ENCODE measurements around the gene LRRC38. TPM values are rescaled to one million over a fixed set of nuclear protein-coding genes. Genes with fewer than 3 reads are reported as not detected.

LRRC38 gene
- total RNA-seq, 2 donors from 2014 or later = not detected

GRCh38 chr1:13478692-13479091, 35.1 kb downstream of the LRRC38 start:
- Histone ChIP-seq H3K4me3 (no peak overlapping the region), H3K27me3 (replicated peaks; ENCODE audit: insufficient read depth) (no peaks in the 10 kb centered on the region), H3K4me1 (ENCODE audit: control insufficient read depth in 1 of 2, low read depth in 2 of 2) (no peaks in the 10 kb centered on the region), H3K36me3 (no peaks in the 10 kb centered on the region), H3K27ac (no peak overlapping the region), H3K9me3 (no peaks in the 10 kb centered on the region)
- ATAC-seq (ENCODE audit: insufficient number of reproducible peaks, low FRiP score, low read depth) (no peak), DNase-seq (ENCODE audit: low spot score) (no peak)
- TF ChIP-seq, protein P1, sequence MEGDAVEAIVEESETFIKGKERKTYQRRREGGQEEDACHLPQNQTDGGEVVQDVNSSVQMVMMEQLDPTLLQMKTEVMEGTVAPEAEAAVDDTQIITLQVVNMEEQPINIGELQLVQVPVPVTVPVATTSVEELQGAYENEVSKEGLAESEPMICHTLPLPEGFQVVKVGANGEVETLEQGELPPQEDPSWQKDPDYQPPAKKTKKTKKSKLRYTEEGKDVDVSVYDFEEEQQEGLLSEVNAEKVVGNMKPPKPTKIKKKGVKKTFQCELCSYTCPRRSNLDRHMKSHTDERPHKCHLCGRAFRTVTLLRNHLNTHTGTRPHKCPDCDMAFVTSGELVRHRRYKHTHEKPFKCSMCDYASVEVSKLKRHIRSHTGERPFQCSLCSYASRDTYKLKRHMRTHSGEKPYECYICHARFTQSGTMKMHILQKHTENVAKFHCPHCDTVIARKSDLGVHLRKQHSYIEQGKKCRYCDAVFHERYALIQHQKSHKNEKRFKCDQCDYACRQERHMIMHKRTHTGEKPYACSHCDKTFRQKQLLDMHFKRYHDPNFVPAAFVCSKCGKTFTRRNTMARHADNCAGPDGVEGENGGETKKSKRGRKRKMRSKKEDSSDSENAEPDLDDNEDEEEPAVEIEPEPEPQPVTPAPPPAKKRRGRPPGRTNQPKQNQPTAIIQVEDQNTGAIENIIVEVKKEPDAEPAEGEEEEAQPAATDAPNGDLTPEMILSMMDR (IDR thresholded peaks at IDR 0.05) = no peak

DNA sequence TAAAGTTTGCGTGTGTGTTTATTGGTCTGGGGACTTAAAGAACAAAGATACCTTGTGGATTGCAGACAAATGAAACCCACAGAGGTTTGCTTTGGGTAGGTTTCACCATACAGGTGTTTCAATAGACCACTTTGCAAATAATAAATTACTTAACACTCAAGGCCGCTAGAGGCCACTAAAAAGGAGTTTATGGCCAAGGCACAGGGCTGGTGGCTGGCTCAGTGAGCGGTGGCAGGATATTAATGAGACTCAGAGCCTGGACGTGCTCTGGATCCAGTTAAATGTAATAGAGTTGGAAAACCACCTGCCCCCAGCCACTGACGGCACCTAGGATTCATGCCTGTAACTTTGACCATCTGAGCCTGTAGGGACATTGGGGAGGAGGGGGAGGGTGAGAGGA, 44.5 kb downstream of the LRRC38 start:
- Histone ChIP-seq H3K27me3 (replicated peaks; ENCODE audit: insufficient read depth) (no peaks in the 10 kb centered on the region), H3K36me3 (no peaks in the 10 kb centered on the region), H3K4me1 (ENCODE audit: control insufficient read depth in 1 of 2, low read depth in 2 of 2) (no peaks in the 10 kb centered on the region), H3K4me3 (no peak overlapping the region), H3K27ac (no peak overlapping the region), H3K9me3 (no peaks in the 10 kb centered on the region)
- no peak for ATAC-seq (ENCODE audit: insufficient number of reproducible peaks, low FRiP score, low read depth)
- DNase-seq (ENCODE audit: low spot score) = no peak
- TF ChIP-seq, protein P1 (IDR thresholded peaks at IDR 0.05) = no peak

DNA sequence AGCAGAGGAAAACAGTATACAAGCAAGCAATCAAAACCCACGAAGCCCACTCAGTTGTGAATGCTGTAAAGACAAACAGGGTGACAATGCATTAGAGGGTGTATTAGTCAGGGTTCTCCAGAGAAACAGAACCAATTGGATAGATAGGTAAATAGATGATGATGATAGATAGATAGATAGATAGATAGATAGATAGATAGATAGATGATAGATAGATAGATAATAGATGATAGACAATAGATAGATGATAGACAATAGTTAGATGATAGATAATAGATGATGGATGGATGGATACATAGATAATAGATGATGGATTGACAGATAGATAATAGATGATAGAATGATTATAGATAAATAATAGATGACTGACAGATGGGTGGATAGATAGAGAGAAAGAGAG, 48.3 kb downstream of the LRRC38 start:
- Histone ChIP-seq H3K4me1 (ENCODE audit: control insufficient read depth in 1 of 2, low read depth in 2 of 2) (no peaks in the 10 kb centered on the region), H3K27ac (no peak overlapping the region)

GRCh38 chr1:13462682-13463081, 51.1 kb downstream of the LRRC38 start:
- no peak for DNase-seq (ENCODE audit: low spot score)
- Histone ChIP-seq H3K27ac (no peak overlapping the region), H3K9me3 (no peaks in the 10 kb centered on the region), H3K36me3 (no peaks in the 10 kb centered on the region), H3K4me3 (no peak overlapping the region), H3K4me1 (ENCODE audit: control insufficient read depth in 1 of 2, low read depth in 2 of 2) (no peaks in the 10 kb centered on the region), H3K27me3 (replicated peaks; ENCODE audit: insufficient read depth) (no peaks in the 10 kb centered on the region)
- no peak for ATAC-seq (ENCODE audit: insufficient number of reproducible peaks, low FRiP score, low read depth)
- TF ChIP-seq, protein P1 (IDR thresholded peaks at IDR 0.05) = no peak

More for the DNA sequence above, 48.3 kb downstream of the LRRC38 start:
- Histone ChIP-seq H3K4me3 (no peak overlapping the region), H3K36me3 (no peaks in the 10 kb centered on the region), H3K27me3 (replicated peaks; ENCODE audit: insufficient read depth) (no peaks in the 10 kb centered on the region), H3K9me3 (no peaks in the 10 kb centered on the region)
- TF ChIP-seq, protein P1 (IDR thresholded peaks at IDR 0.05) = no peak
- ATAC-seq (ENCODE audit: insufficient number of reproducible peaks, low FRiP score, low read depth) (no peak), DNase-seq (ENCODE audit: low spot score) (no peak)

DNA sequence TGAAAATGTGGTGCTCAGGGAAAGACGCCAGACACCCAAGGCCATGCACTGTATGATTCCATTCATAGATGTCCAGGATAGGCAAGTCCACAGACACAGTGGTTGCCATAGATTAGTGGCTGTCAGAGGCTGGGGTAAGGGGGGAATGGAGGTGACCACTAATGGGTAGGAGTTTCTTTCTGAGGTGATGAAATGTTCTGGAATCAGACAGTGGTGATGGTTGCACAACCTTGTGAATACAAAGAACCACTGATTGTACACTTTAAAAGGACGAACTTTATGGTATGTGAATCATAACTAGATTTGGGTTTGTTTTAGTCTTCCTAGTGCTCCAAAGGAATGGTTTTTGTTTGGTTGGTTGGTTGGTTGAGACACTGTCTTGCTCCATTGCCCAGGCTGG, 51.8 kb downstream of the LRRC38 start:
- Histone ChIP-seq H3K9me3 (no peaks in the 10 kb centered on the region), H3K36me3 (no peaks in the 10 kb centered on the region), H3K4me3 (no peak overlapping the region), H3K4me1 (ENCODE audit: control insufficient read depth in 1 of 2, low read depth in 2 of 2) (no peaks in the 10 kb centered on the region), H3K27me3 (replicated peaks; ENCODE audit: insufficient read depth) (no peaks in the 10 kb centered on the region), H3K27ac (no peak overlapping the region)
- ATAC-seq (ENCODE audit: insufficient number of reproducible peaks, low FRiP score, low read depth) = no peak
- TF ChIP-seq, protein P1 (IDR thresholded peaks at IDR 0.05) = no peak
- no peak for DNase-seq (ENCODE audit: low spot score)
